ENCODE data around the gene CEP57L1. TPM values are rescaled to one million over a fixed set of nuclear protein-coding genes. Genes with fewer than 3 reads are reported as not detected.

Gene CEP57L1
- total and polyA plus RNA-seq, 2 experiments from 2014 or later, result 17.1 to 20.2 TPM

DNA sequence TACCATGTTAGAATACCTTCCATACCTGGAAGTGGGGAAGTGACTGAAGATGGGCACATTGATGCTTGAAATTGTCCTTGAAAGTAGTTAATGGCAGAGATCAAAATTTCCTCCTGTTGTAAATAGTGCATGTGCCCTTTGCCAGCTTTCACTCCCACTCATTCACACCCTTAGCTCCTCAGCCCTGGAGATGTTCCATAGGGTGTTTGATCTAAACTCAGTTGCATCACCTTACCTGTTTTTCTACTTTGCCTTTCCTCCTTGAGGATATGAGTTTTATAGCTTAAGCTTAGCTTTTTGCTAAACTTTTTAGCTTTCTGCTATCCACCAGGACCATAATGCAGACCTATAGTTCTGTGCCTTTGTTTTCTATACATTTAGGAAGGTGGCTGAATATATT is 69.0 kb downstream of the CEP57L1 start:
- Histone ChIP-seq H4K20me1 (replicated peaks; ENCODE audit: insufficient read depth) (no peaks in the 10 kb centered on the region), H3K4me1 (ENCODE audit: insufficient read depth) (no peaks in the 10 kb centered on the region), H3K4me2 (no peak overlapping the region), H3K27ac (ENCODE audit: low read depth) (no peak overlapping the region), H3F3A (replicated peaks; ENCODE audit: low read depth) (no peaks in the 10 kb centered on the region), H2AFZ (no peak overlapping the region), H3K27me3 (ENCODE audit: insufficient read depth) (no peaks in the 10 kb centered on the region), H3K4me3 (no peak overlapping the region), H3K79me2 (replicated peaks; ENCODE audit: insufficient read depth) (no peaks in the 10 kb centered on the region), H3K36me3 (ENCODE audit: insufficient read depth) (no peaks in the 10 kb centered on the region), H3K9me2 (ENCODE audit: insufficient read depth) (no peaks in the 10 kb centered on the region)
- Mint-ChIP-seq H3K27ac (no peak overlapping the region), H3K36me3 (ENCODE audit: low read depth) (no peaks in the 10 kb centered on the region), H3K27me3 (ENCODE audit: insufficient read depth, low read depth, poor library complexity) (no peaks in the 10 kb centered on the region), H3K4me3 (no peak overlapping the region), H3K4me1 (no peaks in the 10 kb centered on the region), H3K9me3 (no peaks in the 10 kb centered on the region)
- DNase-seq (ENCODE audit: low spot score) (no peak), ATAC-seq (no peak)
- TF ChIP-seq, protein P1, sequence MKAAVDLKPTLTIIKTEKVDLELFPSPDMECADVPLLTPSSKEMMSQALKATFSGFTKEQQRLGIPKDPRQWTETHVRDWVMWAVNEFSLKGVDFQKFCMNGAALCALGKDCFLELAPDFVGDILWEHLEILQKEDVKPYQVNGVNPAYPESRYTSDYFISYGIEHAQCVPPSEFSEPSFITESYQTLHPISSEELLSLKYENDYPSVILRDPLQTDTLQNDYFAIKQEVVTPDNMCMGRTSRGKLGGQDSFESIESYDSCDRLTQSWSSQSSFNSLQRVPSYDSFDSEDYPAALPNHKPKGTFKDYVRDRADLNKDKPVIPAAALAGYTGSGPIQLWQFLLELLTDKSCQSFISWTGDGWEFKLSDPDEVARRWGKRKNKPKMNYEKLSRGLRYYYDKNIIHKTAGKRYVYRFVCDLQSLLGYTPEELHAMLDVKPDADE (IDR thresholded peaks at IDR 0.05), result no peak
- TF ChIP-seq, protein P2, sequence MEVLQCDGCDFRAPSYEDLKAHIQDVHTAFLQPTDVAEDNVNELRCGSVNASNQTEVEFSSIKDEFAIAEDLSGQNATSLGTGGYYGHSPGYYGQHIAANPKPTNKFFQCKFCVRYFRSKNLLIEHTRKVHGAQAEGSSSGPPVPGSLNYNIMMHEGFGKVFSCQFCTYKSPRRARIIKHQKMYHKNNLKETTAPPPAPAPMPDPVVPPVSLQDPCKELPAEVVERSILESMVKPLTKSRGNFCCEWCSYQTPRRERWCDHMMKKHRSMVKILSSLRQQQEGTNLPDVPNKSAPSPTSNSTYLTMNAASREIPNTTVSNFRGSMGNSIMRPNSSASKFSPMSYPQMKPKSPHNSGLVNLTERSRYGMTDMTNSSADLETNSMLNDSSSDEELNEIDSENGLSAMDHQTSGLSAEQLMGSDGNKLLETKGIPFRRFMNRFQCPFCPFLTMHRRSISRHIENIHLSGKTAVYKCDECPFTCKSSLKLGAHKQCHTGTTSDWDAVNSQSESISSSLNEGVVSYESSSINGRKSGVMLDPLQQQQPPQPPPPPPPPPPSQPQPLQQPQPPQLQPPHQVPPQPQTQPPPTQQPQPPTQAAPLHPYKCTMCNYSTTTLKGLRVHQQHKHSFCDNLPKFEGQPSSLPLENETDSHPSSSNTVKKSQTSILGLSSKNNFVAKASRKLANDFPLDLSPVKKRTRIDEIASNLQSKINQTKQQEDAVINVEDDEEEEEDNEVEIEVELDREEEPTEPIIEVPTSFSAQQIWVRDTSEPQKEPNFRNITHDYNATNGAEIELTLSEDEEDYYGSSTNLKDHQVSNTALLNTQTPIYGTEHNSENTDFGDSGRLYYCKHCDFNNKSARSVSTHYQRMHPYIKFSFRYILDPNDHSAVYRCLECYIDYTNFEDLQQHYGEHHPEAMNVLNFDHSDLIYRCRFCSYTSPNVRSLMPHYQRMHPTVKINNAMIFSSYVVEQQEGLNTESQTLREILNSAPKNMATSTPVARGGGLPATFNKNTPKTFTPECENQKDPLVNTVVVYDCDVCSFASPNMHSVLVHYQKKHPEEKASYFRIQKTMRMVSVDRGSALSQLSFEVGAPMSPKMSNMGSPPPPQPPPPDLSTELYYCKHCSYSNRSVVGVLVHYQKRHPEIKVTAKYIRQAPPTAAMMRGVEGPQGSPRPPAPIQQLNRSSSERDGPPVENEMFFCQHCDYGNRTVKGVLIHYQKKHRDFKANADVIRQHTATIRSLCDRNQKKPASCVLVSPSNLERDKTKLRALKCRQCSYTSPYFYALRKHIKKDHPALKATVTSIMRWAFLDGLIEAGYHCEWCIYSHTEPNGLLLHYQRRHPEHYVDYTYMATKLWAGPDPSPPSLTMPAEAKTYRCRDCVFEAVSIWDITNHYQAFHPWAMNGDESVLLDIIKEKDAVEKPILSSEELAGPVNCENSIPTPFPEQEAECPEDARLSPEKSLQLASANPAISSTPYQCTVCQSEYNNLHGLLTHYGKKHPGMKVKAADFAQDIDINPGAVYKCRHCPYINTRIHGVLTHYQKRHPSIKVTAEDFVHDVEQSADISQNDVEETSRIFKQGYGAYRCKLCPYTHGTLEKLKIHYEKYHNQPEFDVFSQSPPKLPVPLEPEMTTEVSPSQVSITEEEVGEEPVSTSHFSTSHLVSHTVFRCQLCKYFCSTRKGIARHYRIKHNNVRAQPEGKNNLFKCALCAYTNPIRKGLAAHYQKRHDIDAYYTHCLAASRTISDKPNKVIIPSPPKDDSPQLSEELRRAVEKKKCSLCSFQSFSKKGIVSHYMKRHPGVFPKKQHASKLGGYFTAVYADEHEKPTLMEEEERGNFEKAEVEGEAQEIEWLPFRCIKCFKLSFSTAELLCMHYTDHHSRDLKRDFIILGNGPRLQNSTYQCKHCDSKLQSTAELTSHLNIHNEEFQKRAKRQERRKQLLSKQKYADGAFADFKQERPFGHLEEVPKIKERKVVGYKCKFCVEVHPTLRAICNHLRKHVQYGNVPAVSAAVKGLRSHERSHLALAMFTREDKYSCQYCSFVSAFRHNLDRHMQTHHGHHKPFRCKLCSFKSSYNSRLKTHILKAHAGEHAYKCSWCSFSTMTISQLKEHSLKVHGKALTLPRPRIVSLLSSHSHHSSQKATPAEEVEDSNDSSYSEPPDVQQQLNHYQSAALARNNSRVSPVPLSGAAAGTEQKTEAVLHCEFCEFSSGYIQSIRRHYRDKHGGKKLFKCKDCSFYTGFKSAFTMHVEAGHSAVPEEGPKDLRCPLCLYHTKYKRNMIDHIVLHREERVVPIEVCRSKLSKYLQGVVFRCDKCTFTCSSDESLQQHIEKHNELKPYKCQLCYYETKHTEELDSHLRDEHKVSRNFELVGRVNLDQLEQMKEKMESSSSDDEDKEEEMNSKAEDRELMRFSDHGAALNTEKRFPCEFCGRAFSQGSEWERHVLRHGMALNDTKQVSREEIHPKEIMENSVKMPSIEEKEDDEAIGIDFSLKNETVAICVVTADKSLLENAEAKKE (CRISPR knock-in tag; IDR thresholded peaks at IDR 0.05), result no peak

DNA sequence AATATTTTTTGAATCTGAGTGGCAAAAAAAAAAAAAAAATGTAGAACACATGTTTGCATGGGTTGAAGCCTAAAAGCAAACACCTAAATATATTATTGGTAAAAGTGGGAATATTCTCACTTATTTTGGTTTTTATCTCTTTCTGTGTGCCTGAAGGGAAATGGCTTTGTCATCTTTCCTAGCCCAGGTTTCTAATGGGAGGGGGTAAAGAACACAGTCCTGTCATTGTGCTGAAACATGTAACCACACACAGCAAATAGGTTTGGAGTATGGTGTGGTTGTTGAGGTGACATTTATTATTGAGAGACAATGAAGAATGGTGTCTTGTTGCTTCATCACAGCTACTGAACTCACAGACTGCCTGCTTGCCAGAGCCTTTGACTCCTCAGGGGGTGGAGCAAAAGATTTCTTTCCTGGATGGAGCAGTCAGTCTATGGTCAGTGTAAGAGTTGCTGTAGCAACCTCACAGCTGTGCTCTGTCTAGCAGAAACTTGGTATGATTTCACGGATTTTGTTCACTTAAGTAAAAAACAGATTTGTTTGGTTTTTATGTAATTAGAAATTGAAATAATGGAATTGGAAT is 70.2 kb downstream of the CEP57L1 start:
- Mint-ChIP-seq H3K27ac (0 out of 2 replicates have a peak overlapping the region, but pooled peaks have one; percentile 39), H3K4me1 (no peaks in the 10 kb centered on the region), H3K9me3 (no peaks in the 10 kb centered on the region), H3K36me3 (ENCODE audit: low read depth) (no peaks in the 10 kb centered on the region), H3K4me3 (no peak overlapping the region), H3K27me3 (ENCODE audit: insufficient read depth, low read depth, poor library complexity) (no peaks in the 10 kb centered on the region)
- H3K4me1 ChIP-seq (ENCODE audit: insufficient read depth), result no peaks in the 10 kb centered on the region
- ATAC-seq (peak; percentile 82), DNase-seq (ENCODE audit: low spot score) (peak; percentile 51)
- no peak overlapping the region for H3K27ac ChIP-seq (ENCODE audit: low read depth)
- no peaks in the 10 kb centered on the region for H3K9me2 ChIP-seq (ENCODE audit: insufficient read depth)
- H3K36me3 ChIP-seq (ENCODE audit: insufficient read depth), result no peaks in the 10 kb centered on the region
- no peaks in the 10 kb centered on the region for H3K79me2 ChIP-seq (replicated peaks; ENCODE audit: insufficient read depth)
- H3F3A ChIP-seq (replicated peaks; ENCODE audit: low read depth), result no peaks in the 10 kb centered on the region
- no peak overlapping the region for H3K4me2 ChIP-seq
- no peak overlapping the region for H2AFZ ChIP-seq
- H3K27me3 ChIP-seq (ENCODE audit: insufficient read depth), result no peaks in the 10 kb centered on the region
- no peaks in the 10 kb centered on the region for H4K20me1 ChIP-seq (replicated peaks; ENCODE audit: insufficient read depth)
- no peak overlapping the region for H3K4me3 ChIP-seq
- TF ChIP-seq, protein P3, sequence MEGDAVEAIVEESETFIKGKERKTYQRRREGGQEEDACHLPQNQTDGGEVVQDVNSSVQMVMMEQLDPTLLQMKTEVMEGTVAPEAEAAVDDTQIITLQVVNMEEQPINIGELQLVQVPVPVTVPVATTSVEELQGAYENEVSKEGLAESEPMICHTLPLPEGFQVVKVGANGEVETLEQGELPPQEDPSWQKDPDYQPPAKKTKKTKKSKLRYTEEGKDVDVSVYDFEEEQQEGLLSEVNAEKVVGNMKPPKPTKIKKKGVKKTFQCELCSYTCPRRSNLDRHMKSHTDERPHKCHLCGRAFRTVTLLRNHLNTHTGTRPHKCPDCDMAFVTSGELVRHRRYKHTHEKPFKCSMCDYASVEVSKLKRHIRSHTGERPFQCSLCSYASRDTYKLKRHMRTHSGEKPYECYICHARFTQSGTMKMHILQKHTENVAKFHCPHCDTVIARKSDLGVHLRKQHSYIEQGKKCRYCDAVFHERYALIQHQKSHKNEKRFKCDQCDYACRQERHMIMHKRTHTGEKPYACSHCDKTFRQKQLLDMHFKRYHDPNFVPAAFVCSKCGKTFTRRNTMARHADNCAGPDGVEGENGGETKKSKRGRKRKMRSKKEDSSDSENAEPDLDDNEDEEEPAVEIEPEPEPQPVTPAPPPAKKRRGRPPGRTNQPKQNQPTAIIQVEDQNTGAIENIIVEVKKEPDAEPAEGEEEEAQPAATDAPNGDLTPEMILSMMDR (conservative IDR thresholded peaks at IDR 0.05; ENCODE audit: low read depth in 2 of 2), result no peak
- TF ChIP-seq CREB1 (CRISPR knock-in tag; IDR thresholded peaks at IDR 0.05; ENCODE audit: low read depth), result no peak
- TF ChIP-seq STAT1 (IDR thresholded peaks at IDR 0.05; ENCODE audit: unreplicated experiment), result no peak
- no peak for TF ChIP-seq EZH2phosphoT487 (IDR thresholded peaks at IDR 0.05; ENCODE audit: unreplicated experiment)
- no peak for TF ChIP-seq ZNF114 (CRISPR knock-in tag; IDR thresholded peaks at IDR 0.05)
- no peak for TF ChIP-seq NANOG (IDR thresholded peaks at IDR 0.05; ENCODE audit: borderline replicate concordance)
- TF ChIP-seq, protein P1 (IDR thresholded peaks at IDR 0.05), result no peak

Data from GM23338 (cell line).